ENCODE measurements around the gene MED12L. TPM values are rescaled to one million over a fixed set of nuclear protein-coding genes. Genes with fewer than 3 reads are reported as not detected.

MED12L gene
- total RNA-seq, 1 experiment from 2014 or later, result 6.4 TPM

GRCh38 chr3:151152455-151153079 is 67.1 kb downstream of the MED12L start (continued):
- TF ChIP-seq ATF3 (IDR thresholded peaks at IDR 0.05), result no peak
- no peak for TF ChIP-seq ELF1 (IDR thresholded peaks at IDR 0.05; ENCODE audit: borderline replicate concordance, low read depth)
- no peak for TF ChIP-seq SRF (IDR thresholded peaks at IDR 0.05; ENCODE audit: low read depth)
- TF ChIP-seq MAX (IDR thresholded peaks at IDR 0.05), result no peak
- no peak for TF ChIP-seq JUND (IDR thresholded peaks at IDR 0.05)

GRCh38 chr3:151154566-151154965 is 69.1 kb downstream of the MED12L start:
- Histone ChIP-seq H3K9me2 (ENCODE audit: insufficient read depth) (no peaks in the 10 kb centered on the region), H3K4me2 (ENCODE audit: low read length) (no peak overlapping the region), H3K4me1 (ENCODE audit: control insufficient read depth in 1 of 2, insufficient read depth in 2 of 2, low read length in 2 of 2) (0 out of 4 replicates have a peak, but pooled peaks cover 0 to 2% of the 10 kb centered on the region in 2 experiments), H2AFZ (ENCODE audit: low read depth, low read length, poor library complexity, severe bottlenecking) (no peak overlapping the region), H3K27me3 (ENCODE audit: insufficient read depth, low read length) (no peaks in the 10 kb centered on the region), H4K20me1 (ENCODE audit: insufficient read depth) (no peaks in the 10 kb centered on the region), H3K79me2 (ENCODE audit: insufficient read depth, low read length) (no peaks in the 10 kb centered on the region), H3K27ac (ENCODE audit: low read depth, low read length) (no peak overlapping the region), H3K36me3 (ENCODE audit: control insufficient read depth in 1 of 2, insufficient read depth in 2 of 2, low read length in 2 of 2) (no peaks in the 10 kb centered on the region), H3K9me3 (ENCODE audit: control insufficient read depth in 1 of 2, insufficient read depth in 1 of 2, low read depth in 1 of 2, low read length in 2 of 2) (no peaks in the 10 kb centered on the region), H3K4me3 (replicated peaks in 1 of 2; ENCODE audit: low read depth in 1 of 2, low read length in 2 of 2) (no peak overlapping the region), H3K9ac (ENCODE audit: low read length) (no peak overlapping the region)
- no TSS peak for BruUV-seq (replicated peaks)
- ChIA-PET POLR2A (no interaction called here), RAD21 (ENCODE audit: low non-redundant PET in 1 of 2, low total read pairs in 2 of 2, uncharacterized antibody in 2 of 2, unreplicated experiment in 2 of 2) (no interaction called here), CTCF (no interaction called here)
- TF ChIP-seq REST (IDR thresholded peaks at IDR 0.05; ENCODE audit: low read depth) (no peak), MAX (IDR thresholded peaks at IDR 0.05) (no peak), TCF7L2 (IDR thresholded peaks at IDR 0.05; ENCODE audit: borderline replicate concordance, extremely low read depth, insufficient read depth, insufficient read length) (no peak), POLR2A (IDR thresholded peaks at IDR 0.05; ENCODE audit: borderline replicate concordance, extremely low read depth, insufficient read depth, insufficient read length) (no peak)
- intact Hi-C loops (cut with micrococcal nuclease), result no loop called here
- ATAC-seq, result no peak
- DNase-seq (ENCODE audit: low read depth, low spot score), result no peak
